ENCODE measurements around the gene TREM2.

TREM2 gene

DNA sequence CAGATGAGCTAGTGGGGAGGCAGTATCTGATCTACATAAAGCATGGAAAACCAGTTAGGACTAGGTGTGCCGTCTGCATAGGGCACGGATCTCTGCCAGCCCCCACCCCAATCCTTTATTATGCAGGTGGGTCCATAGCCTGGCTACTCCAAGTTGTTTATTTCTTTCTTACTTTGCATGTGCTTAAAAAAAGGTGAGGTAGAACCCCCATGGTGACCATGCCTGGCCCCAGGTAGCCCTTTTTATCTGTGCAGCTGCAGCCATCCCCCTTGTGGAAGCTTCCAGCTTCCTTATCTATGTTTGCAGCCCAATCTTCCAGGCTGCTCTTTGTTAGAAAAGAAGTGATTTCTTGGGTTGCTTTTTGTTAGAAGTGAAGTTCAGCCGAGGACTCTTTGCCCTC, 9.0 kb upstream of the TREM2 start:
- TF ChIP-seq CTCF (IDR thresholded peaks at IDR 0.05; ENCODE audit: low read depth, low read length): no peak
- DNase-seq (ENCODE audit: extremely low read depth, low read depth): no peak

GRCh38 chr6:41170547-41171160, 7.7 kb upstream of the TREM2 start:
- no peak for DNase-seq (ENCODE audit: extremely low read depth, low read depth)
- TF ChIP-seq CTCF (IDR thresholded peaks at IDR 0.05; ENCODE audit: low read depth, low read length): no peak

- TF ChIP-seq CTCF (IDR thresholded peaks at IDR 0.05; ENCODE audit: low read depth, low read length): no peak
- no peak for DNase-seq (ENCODE audit: extremely low read depth, low read depth)
These were observed 4.5 kb upstream of the TREM2 start for GRCh38 chr6:41167173-41167963.

- DNase-seq (ENCODE audit: extremely low read depth, low read depth): no peak
- TF ChIP-seq CTCF (IDR thresholded peaks at IDR 0.05; ENCODE audit: low read depth, low read length): no peak
These were observed 1.7 kb upstream of the TREM2 start for GRCh38 chr6:41164551-41165120.

DNA sequence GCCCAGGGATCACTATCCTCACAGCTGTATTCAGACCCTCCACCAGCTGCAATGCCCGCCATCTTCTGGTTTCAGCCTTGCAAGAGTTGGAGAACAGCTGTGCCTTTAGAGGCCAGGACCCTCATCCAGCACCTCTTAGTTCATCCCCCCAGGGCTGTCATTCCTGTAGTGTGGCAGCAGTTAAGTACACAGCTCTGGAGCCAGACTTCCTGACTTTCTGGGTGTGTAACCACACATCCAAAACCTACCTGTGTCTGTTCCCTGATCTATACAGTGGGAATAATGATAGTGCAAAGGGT, 452 bp upstream of the TREM2 start:
- no peak for DNase-seq (ENCODE audit: extremely low read depth, low read depth)
- TF ChIP-seq CTCF (IDR thresholded peaks at IDR 0.05; ENCODE audit: low read depth, low read length): no peak

- DNase-seq (ENCODE audit: extremely low read depth, low read depth): no peak
- no peak for TF ChIP-seq CTCF (IDR thresholded peaks at IDR 0.05; ENCODE audit: low read depth, low read length)
These were observed 914 bp downstream of the TREM2 start for GRCh38 chr6:41161851-41162552.

GRCh38 chr6:41161380-41161779, 1.5 kb downstream of the TREM2 start:
- DNase-seq (ENCODE audit: extremely low read depth, low read depth): no peak
- no peak for TF ChIP-seq CTCF (IDR thresholded peaks at IDR 0.05; ENCODE audit: low read depth, low read length)
